Progenitor cell of endocrine pancreas (in vitro differentiated cells): ENCODE results near the gene ZCCHC18. TPM values are rescaled to one million over a fixed set of nuclear protein-coding genes. Genes with fewer than 3 reads are reported as not detected.

Experiments
- DNase-seq: peaks from one replicate; pipeline ENCODE4 v3.0.0; 2021; ENCODE audit warnings: low spot score; ENCODE audit not compliant: unreplicated experiment
- H3K27ac Mint-ChIP-seq: 2 replicates; pipeline ENCODE4 v1.8.0; 2021; ENCODE audit warnings: mild to moderate bottlenecking, moderate library complexity, mixed read lengths
- H3K27me3 Mint-ChIP-seq: 2 replicates; pipeline ENCODE4 v1.8.0; 2021; ENCODE audit warnings: mixed read lengths
- H3K36me3 Mint-ChIP-seq: 2 replicates; pipeline ENCODE4 v1.8.0; 2022; ENCODE audit warnings: mixed read lengths; ENCODE audit not compliant: insufficient read depth
- H3K4me1 Mint-ChIP-seq: 2 replicates; pipeline ENCODE4 v1.8.0; 2021; ENCODE audit warnings: low read depth, mixed read lengths
- H3K4me3 Mint-ChIP-seq: 2 replicates; pipeline ENCODE4 v1.8.0; 2021; ENCODE audit warnings: low read depth, mild to moderate bottlenecking, moderate library complexity, mixed read lengths
- H3K9me3 Mint-ChIP-seq: 2 replicates; pipeline ENCODE4 v1.8.0; 2021; ENCODE audit warnings: low read depth, mixed read lengths
- total RNA-seq: library from RNA; stranded (reverse); gene quantifications from 2 replicates; pipeline ENCODE4 v1.2.1, GENCODE V29; 2021
- TF ChIP-seq, protein P1 (sequence below): fragments of 200-600 bp; sonication (generic); IDR thresholded peaks from one replicate; pipeline ENCODE4 v1.5.0; 2021; ENCODE audit warnings: antibody characterized with exemption, mild to moderate bottlenecking; ENCODE audit not compliant: unreplicated experiment

The ZCCHC18 gene
- total RNA-seq, 1 donor from 2014 or later: 5.1 TPM

- H3K27ac Mint-ChIP-seq: no peak overlapping the region
- no peaks in the 10 kb centered on the region for H3K36me3 Mint-ChIP-seq
- TF ChIP-seq, protein P1, sequence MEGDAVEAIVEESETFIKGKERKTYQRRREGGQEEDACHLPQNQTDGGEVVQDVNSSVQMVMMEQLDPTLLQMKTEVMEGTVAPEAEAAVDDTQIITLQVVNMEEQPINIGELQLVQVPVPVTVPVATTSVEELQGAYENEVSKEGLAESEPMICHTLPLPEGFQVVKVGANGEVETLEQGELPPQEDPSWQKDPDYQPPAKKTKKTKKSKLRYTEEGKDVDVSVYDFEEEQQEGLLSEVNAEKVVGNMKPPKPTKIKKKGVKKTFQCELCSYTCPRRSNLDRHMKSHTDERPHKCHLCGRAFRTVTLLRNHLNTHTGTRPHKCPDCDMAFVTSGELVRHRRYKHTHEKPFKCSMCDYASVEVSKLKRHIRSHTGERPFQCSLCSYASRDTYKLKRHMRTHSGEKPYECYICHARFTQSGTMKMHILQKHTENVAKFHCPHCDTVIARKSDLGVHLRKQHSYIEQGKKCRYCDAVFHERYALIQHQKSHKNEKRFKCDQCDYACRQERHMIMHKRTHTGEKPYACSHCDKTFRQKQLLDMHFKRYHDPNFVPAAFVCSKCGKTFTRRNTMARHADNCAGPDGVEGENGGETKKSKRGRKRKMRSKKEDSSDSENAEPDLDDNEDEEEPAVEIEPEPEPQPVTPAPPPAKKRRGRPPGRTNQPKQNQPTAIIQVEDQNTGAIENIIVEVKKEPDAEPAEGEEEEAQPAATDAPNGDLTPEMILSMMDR: no peak
- H3K4me1 Mint-ChIP-seq: no peaks in the 10 kb centered on the region
- H3K4me3 Mint-ChIP-seq: no peak overlapping the region
- peaks cover 3% of the 10 kb centered on the region for H3K9me3 Mint-ChIP-seq
- H3K27me3 Mint-ChIP-seq: no peaks in the 10 kb centered on the region
- no peak for DNase-seq
Observed at GRCh38 chrX:104085477-104085876, 26.8 kb upstream of the ZCCHC18 start.

DNA sequence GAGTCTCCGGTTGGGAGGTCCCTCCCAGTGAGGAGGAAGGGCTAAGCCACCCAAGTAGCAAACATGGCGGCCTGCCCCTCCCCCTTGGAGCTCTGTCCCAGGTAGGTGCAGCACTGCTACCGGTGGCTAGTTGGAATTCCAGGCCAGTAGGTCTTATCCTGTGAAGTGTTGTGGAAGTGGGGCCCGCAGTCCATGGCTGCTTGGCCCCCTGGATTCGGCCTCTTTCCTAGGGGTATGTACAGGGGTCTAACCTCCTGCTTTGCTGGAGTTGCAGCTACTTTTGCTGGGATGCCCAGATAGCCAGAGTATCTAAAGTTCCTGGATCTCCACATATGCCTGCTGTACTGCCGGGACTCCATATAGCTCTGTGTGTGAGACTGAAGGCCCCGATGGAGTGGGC is 26.4 kb upstream of the ZCCHC18 start:
- Mint-ChIP-seq H3K36me3 (no peaks in the 10 kb centered on the region), H3K4me1 (no peaks in the 10 kb centered on the region), H3K27ac (no peak overlapping the region), H3K4me3 (no peak overlapping the region), H3K27me3 (no peaks in the 10 kb centered on the region), H3K9me3 (peaks cover 3% of the 10 kb centered on the region)
- TF ChIP-seq, protein P1: no peak
- no peak for DNase-seq

DNA sequence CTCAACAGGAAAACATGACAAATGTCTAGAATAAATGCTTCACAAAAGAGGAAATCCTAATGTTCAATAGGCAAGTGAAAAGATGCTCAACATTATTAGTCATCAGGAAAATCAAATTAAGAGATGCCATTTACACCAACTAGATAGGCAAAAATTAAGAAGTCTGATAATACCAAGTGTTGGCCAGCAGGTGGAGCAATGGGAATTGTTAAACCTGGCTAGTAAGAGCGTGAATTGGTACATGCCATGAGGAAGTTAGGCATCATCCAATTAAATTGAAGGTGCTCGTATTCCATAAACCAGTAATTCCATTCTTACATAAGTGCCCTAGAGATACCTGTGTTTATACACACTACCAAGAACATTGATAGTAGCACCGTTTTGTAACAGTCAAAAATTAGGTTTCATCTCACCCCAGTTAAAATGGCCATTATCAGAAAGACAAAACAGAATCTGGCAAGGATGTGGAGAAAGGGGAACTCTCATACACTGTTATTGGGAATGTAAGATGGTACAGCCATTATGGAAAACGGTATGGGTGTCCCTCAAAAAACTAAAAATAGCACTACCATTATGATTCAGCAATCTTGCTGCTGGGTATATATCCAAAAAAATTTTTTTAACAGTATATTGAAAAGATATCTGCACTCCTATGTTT is 14.0 kb upstream of the ZCCHC18 start:
- Mint-ChIP-seq H3K27ac (no peak overlapping the region), H3K36me3 (peaks cover 2% of the 10 kb centered on the region), H3K4me1 (no peaks in the 10 kb centered on the region), H3K27me3 (no peaks in the 10 kb centered on the region), H3K4me3 (no peak overlapping the region), H3K9me3 (peaks cover 15% of the 10 kb centered on the region)
- TF ChIP-seq, protein P1: peak; percentile 64
- peak; percentile 25 for DNase-seq

- Mint-ChIP-seq H3K36me3 (peaks cover 4% of the 10 kb centered on the region), H3K9me3 (peaks cover 15% of the 10 kb centered on the region), H3K4me3 (no peak overlapping the region), H3K27ac (no peak overlapping the region), H3K27me3 (no peaks in the 10 kb centered on the region), H3K4me1 (no peaks in the 10 kb centered on the region)
- TF ChIP-seq, protein P1: no peak
- no peak for DNase-seq
Observed at GRCh38 chrX:104098919-104099318, 13.4 kb upstream of the ZCCHC18 start.

DNA sequence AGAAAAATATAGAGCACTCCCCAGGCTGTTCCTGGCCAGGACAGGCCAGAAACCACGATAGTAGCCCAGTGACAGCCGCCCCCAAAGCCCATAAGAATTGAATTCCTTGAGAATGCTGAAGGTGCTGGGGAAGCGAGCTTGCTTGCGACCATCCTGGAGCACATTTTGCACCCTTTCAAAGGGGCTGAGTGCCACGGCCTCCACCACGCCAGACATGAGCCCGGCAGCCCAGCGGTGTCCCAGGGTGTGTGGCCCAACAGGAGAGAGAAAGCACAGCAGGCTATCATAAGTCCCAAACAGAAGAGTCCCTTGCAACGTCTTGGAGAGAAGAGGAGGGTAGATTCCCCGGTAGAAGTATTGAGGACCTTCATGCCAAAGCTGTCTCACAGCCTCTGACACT is 7.6 kb upstream of the ZCCHC18 start:
- H3K36me3 Mint-ChIP-seq: peaks cover 4% of the 10 kb centered on the region
- TF ChIP-seq, protein P1: no peak
- H3K9me3 Mint-ChIP-seq: peaks cover 17% of the 10 kb centered on the region
- no peaks in the 10 kb centered on the region for H3K27me3 Mint-ChIP-seq
- H3K4me3 Mint-ChIP-seq: no peak overlapping the region
- peaks cover 1% of the 10 kb centered on the region for H3K4me1 Mint-ChIP-seq
- no peak overlapping the region for H3K27ac Mint-ChIP-seq
- no peak for DNase-seq
